HCT116 (cell line): Measurements from ENCODE around the gene DNAAF1. TPM values are rescaled to one million over a fixed set of nuclear protein-coding genes. Genes with fewer than 3 reads are reported as not detected.
A peak's percentile ranks its signal among the peaks of the same experiment; 100 is the strongest.

Experiments used
- ATAC-seq: fragments of 200-7000 bp; cut with Tn5 transposase; 2 replicates; pipeline ENCODE4 v1.9.1; 2020; ENCODE audit warnings: mild to moderate bottlenecking, moderate library complexity
- BruUV-seq: library from RNA; stranded (reverse); fragments of 400-500 nt; replicated peaks from 2 replicates; lab custom pipeline; 2021; lab: Mats Ljungman, UMichigan
- CTCF ChIA-PET: fragments of 300-600 bp; sonication (Branson Sonifier 250); formaldehyde crosslinking; loops from one replicate; lab custom pipeline; 2021; ENCODE audit warnings: antibody characterized with exemption; lab: Charles Lee
- POLR2A ChIA-PET: fragments of 300-600, 350-600 bp; sonication (Branson Sonifier 250); formaldehyde crosslinking; loops from one replicate; lab custom pipeline; 2021; ENCODE audit warnings: antibody characterized with exemption; lab: Charles Lee
- RAD21 ChIA-PET, 2 experiments: fragments of 300-600 bp; sonication (Branson Sonifier 250); formaldehyde crosslinking; loops; one replicate each; lab custom pipeline; 2023; ENCODE audit warnings: low total read pairs in 2 of 2; ENCODE audit not compliant: uncharacterized antibody in 2 of 2, unreplicated experiment in 2 of 2, low non-redundant PET in 1 of 2; lab: Charles Lee
- DNase-seq: peaks from one replicate; pipeline ENCODE4 v3.0.0-alpha.2; 2010; ENCODE audit warnings: low read depth, low spot score
- H2AFZ ChIP-seq: fragments of 200-600 bp; shearing (Covaris generic), sonication (generic); 2 replicates; pipeline ENCODE4 v1.6.1; 2017; ENCODE audit warnings: low read depth, mixed run types, mixed read lengths, antibody characterized with exemption, low read length; ENCODE audit not compliant: poor library complexity, severe bottlenecking
- H3K27ac ChIP-seq: 2 replicates; pipeline ENCODE4 v1.5.1; 2012; ENCODE audit warnings: low read depth, low read length
- H3K27me3 ChIP-seq: fragments of 200-600 bp; sonication (generic); 2 replicates; pipeline ENCODE4 v1.6.1; 2016; ENCODE audit warnings: mixed run types, low read length, mixed read lengths; ENCODE audit not compliant: insufficient read depth
- H3K36me3 ChIP-seq, 2 experiments: fragments of 200-500 bp in 1 of 2; fragments of 200-600 bp in 1 of 2; sonication (Bioruptor generic) in 1 of 2; sonication (generic) in 1 of 2; 2 replicates each; pipeline versions ENCODE4 v1.5.1 to v1.6.1; 2014 to 2016; ENCODE audit warnings: low read length in 2 of 2, inconsistent platforms in 1 of 2, mixed read lengths in 1 of 2, mixed run types in 1 of 2; ENCODE audit not compliant: insufficient read depth in 2 of 2, control insufficient read depth in 1 of 2
- H3K4me1 ChIP-seq, 2 experiments: fragments of 200-600 bp in 1 of 2; sonication (generic) in 1 of 2; 2 replicates each; pipeline versions ENCODE4 v1.5.1 to v1.6.1; 2012 to 2017; ENCODE audit warnings: low read length in 2 of 2, inconsistent platforms in 1 of 2, mild to moderate bottlenecking in 1 of 2, mixed read lengths in 1 of 2, mixed run types in 1 of 2, moderate library complexity in 1 of 2; ENCODE audit not compliant: insufficient read depth in 2 of 2, control insufficient read depth in 1 of 2
- H3K4me2 ChIP-seq: fragments of 200-600 bp; sonication (generic); 2 replicates; pipeline ENCODE4 v1.6.1; 2017; ENCODE audit warnings: mixed run types, low read length, mixed read lengths
- H3K4me3 ChIP-seq, 2 experiments: fragments of 200-600 bp in 1 of 2; sonication (generic) in 1 of 2; replicated peaks in 1 of 2; 2 replicates each; pipeline ENCODE4 v1.5.1; 2011 to 2016; ENCODE audit warnings: low read length in 2 of 2, control low read depth in 1 of 2, low read depth in 1 of 2, mild to moderate bottlenecking in 1 of 2, mixed read lengths in 1 of 2, mixed run types in 1 of 2
- H3K79me2 ChIP-seq: fragments of 200-600 bp; sonication (generic); 2 replicates; pipeline ENCODE4 v1.6.1; 2017; ENCODE audit warnings: mild to moderate bottlenecking, mixed run types, low read length, moderate library complexity, mixed read lengths; ENCODE audit not compliant: insufficient read depth
- H3K9ac ChIP-seq: fragments of 200-600 bp; sonication (generic); 2 replicates; pipeline ENCODE4 v1.6.1; 2016; ENCODE audit warnings: low read length, mixed read lengths
- H3K9me2 ChIP-seq: fragments of 200-600 bp; sonication (generic), shearing (Covaris generic); 2 replicates; pipeline ENCODE4 v1.6.1; 2017; ENCODE audit warnings: mixed run types, mild to moderate bottlenecking, moderate library complexity; ENCODE audit not compliant: insufficient read depth
- H3K9me3 ChIP-seq, 2 experiments: fragments of 200-500 bp in 1 of 2; fragments of 200-600 bp in 1 of 2; sonication (Bioruptor generic) in 1 of 2; sonication (generic) in 1 of 2; 2 replicates each; pipeline ENCODE4 v1.6.1; 2014 to 2017; ENCODE audit warnings: low read length in 2 of 2, mixed read lengths in 2 of 2, inconsistent platforms in 1 of 2, low read depth in 1 of 2, mild to moderate bottlenecking in 1 of 2, mixed run types in 1 of 2, moderate library complexity in 1 of 2; ENCODE audit not compliant: control insufficient read depth in 1 of 2, insufficient read depth in 1 of 2
- H4K20me1 ChIP-seq: fragments of 200-600 bp; sonication (generic), shearing (Covaris generic); 2 replicates; pipeline ENCODE4 v1.6.1; 2017; ENCODE audit warnings: mixed run types, mild to moderate bottlenecking, moderate library complexity; ENCODE audit not compliant: insufficient read depth
- CBX3 ChIP-seq: IDR thresholded peaks from 2 replicates; pipeline ENCODE4 v1.6.1; 2012; ENCODE audit warnings: low read depth
- CEBPB ChIP-seq: IDR thresholded peaks from 2 replicates; pipeline ENCODE4 v1.6.1; 2012; ENCODE audit warnings: low read depth
- EGR1 ChIP-seq: IDR thresholded peaks from 2 replicates; pipeline ENCODE4 v1.6.1; 2012; ENCODE audit warnings: low read depth
- ELF1 ChIP-seq: IDR thresholded peaks from 2 replicates; pipeline ENCODE4 v1.6.1; 2012; ENCODE audit warnings: low read depth, borderline replicate concordance
- EZH2 ChIP-seq: fragments of 200-600 bp; sonication (generic); IDR thresholded peaks from 2 replicates; pipeline ENCODE4 v1.6.1; 2017; ENCODE audit warnings: antibody characterized with exemption, mixed run types
- EZH2phosphoT487 ChIP-seq: fragments of 200-600 bp; IDR thresholded peaks from 2 replicates; pipeline ENCODE4 v1.6.1; 2018; ENCODE audit warnings: antibody characterized with exemption, borderline replicate concordance
- FOSL1 ChIP-seq: IDR thresholded peaks from 2 replicates; pipeline ENCODE4 v1.6.1; 2012; ENCODE audit warnings: low read depth
- JUND ChIP-seq: IDR thresholded peaks from 2 replicates; pipeline ENCODE4 v1.6.1; 2012
- POLR2A ChIP-seq: IDR thresholded peaks from 2 replicates; pipeline ENCODE4 v1.7.0; 2011; ENCODE audit warnings: borderline replicate concordance; ENCODE audit not compliant: insufficient read depth, insufficient read length; ENCODE audit errors: extremely low read depth
- POLR2AphosphoS5 ChIP-seq: IDR thresholded peaks from 2 replicates; pipeline ENCODE4 v1.6.1; 2011; ENCODE audit warnings: mild to moderate bottlenecking, low read depth, low read length, moderate library complexity
- SIN3A ChIP-seq: IDR thresholded peaks from 2 replicates; pipeline ENCODE4 v1.6.1; 2012; ENCODE audit warnings: low read depth
- SP1 ChIP-seq: IDR thresholded peaks from 2 replicates; pipeline ENCODE4 v1.6.1; 2012; ENCODE audit warnings: low read depth
- SRF ChIP-seq: IDR thresholded peaks from 2 replicates; pipeline ENCODE4 v1.6.1; 2012; ENCODE audit warnings: low read depth
- TCF7L2 ChIP-seq: IDR thresholded peaks from 2 replicates; pipeline ENCODE4 v1.7.0; 2011; ENCODE audit warnings: borderline replicate concordance, inconsistent platforms; ENCODE audit not compliant: insufficient read depth, insufficient read length; ENCODE audit errors: extremely low read depth
- YY1 ChIP-seq: IDR thresholded peaks from 2 replicates; pipeline ENCODE4 v1.6.1; 2011; ENCODE audit warnings: low read length, low read depth, moderate library complexity, mild to moderate bottlenecking; ENCODE audit not compliant: insufficient replicate concordance; ENCODE audit errors: extremely low read depth
- ZNF274 ChIP-seq: fragments of 200-500 bp; sonication (Bioruptor generic); IDR thresholded peaks from 2 replicates; pipeline ENCODE4 v1.6.1; 2014; ENCODE audit warnings: mild to moderate bottlenecking, low read depth, low read length, inconsistent platforms
- intact Hi-C: fragments of 100-400 bp; cut with micrococcal nuclease; formaldehyde crosslinking; loops from 2 replicates; pipeline ENCODE4 v1.10.0; 2022
- total RNA-seq: library from RNA; stranded (reverse); gene quantifications from one replicate; pipeline ENCODE4 v1.2.1, GENCODE V29; 2021; ENCODE audit not compliant: unreplicated experiment
- TF ChIP-seq, protein P1 (sequence below), 3 experiments: fragments of 200-600 bp in 1 of 3; sonication (generic) in 1 of 3; IDR thresholded peaks in 2 of 3; conservative IDR thresholded peaks in 1 of 3; 2 replicates each; pipeline ENCODE4 v1.5.1; 2012 to 2017; ENCODE audit warnings: low read depth in 2 of 3, low read length in 2 of 3, antibody characterized with exemption in 1 of 3, borderline replicate concordance in 1 of 3, control low read depth in 1 of 3, mild to moderate bottlenecking in 1 of 3, mixed read lengths in 1 of 3, mixed run types in 1 of 3, moderate library complexity in 1 of 3; ENCODE audit not compliant: insufficient read depth in 1 of 3
- TF ChIP-seq, protein P2 (sequence below): IDR thresholded peaks from 2 replicates; pipeline ENCODE4 v1.6.1; 2012
- TF ChIP-seq, protein P3 (sequence below): IDR thresholded peaks from 2 replicates; pipeline ENCODE4 v1.6.1; 2012
- TF ChIP-seq, protein P4 (sequence below): IDR thresholded peaks from 2 replicates; pipeline ENCODE4 v1.6.1; 2012; ENCODE audit warnings: low read depth

The DNAAF1 gene
- total RNA-seq, 1 experiment from 2014 or later = 0.30 TPM

DNA sequence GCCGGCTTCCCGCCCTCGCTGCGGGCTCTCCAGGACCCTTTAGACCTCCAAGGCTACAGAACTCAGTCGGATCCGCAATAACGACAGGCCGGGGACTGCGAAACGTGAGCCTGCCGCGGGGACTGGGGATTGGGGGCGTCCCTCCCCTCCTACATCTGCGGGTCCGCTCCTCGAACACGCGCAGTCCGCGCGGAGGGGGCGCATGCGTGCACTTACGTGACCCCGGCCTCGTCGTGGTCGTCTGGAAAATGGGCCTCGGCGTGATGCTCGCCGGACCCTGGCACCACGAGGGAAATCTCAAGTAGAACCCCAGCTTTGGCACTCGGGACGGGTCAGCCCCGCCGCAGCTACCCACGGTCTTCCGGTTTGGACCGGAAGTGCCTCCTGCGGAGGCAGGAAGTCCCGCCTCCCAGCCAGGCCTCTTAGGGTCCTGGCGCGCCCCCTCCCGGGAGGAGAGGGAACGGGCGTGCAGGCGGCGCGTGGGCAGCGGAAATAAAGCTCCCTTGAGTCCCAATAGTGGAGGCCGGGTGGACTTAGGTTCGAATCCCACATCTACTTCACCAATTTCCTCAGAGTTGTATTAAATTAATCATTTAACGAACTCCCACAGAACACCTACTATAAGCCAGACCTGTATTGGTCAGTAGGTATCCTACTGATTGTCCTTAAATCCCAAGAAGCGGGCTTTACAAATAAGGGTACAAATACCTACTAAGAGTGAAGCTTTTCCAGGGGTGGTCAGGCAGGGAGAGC lies 41.8 kb downstream of the DNAAF1 start, which contains the start of gene TAF1C:
Gene TAF1C, minus strand, starts transcription at position 373 of the 753 bp plus-strand sequence. CDS start 2,069 bp downstream, outside the sequence.
- H3K4me3 ChIP-seq = peak within 1 kb of the TSS; percentile 87 to 100
- peaks cover 9 to 14% of the 10 kb centered on the region in 2 experiments; a peak in 3 of 4 replicates for H3K4me1 ChIP-seq
- H3K27ac ChIP-seq = peak within 1 kb of the TSS; percentile 49
- H3K9ac ChIP-seq = peak within 1 kb of the TSS; percentile 87
- peaks cover 46% of the 10 kb centered on the region for H3K79me2 ChIP-seq
- H2AFZ ChIP-seq = peak within 1 kb of the TSS; percentile 99
- peak; percentile 97 for DNase-seq
- ChIA-PET CTCF (interaction anchor here (0.6 to 1.8 kb wide), 45 partner anchors 9 to 782 kb away, joined by 3 to 23 read pairs (median 4); partner anchors contain the start of genes DNAAF1, HSDL1 and MBTPS1), POLR2A (interaction anchor here (0.8 to 1.6 kb wide), 5 partner anchors 9 to 118 kb away, joined by 3 to 6 read pairs (median 4); partner anchors contain the start of gene MBTPS1), RAD21 (interaction anchor here (0.6 to 1.2 kb wide), 8 partner anchors 41 to 104 kb away, joined by 3 to 5 read pairs (median 4); partner anchors contain the start of gene MBTPS1 (in 2 of the 2))
- BruUV-seq = TSS peak; percentile 68
- intact Hi-C loops = loop anchor here (1.0 to 10.0 kb wide), 4 partner anchors 42 to 298 kb away; partner anchors contain the start of genes DNAAF1 and HSDL1
- ATAC-seq = peak; percentile 86
- H3K9me3 ChIP-seq = no peaks in the 10 kb centered on the region
- no peaks in the 10 kb centered on the region for H3K9me2 ChIP-seq
- peak within 1 kb of the TSS; percentile 83 for H3K4me2 ChIP-seq
- peaks cover 14 to 33% of the 10 kb centered on the region in 2 experiments; a peak in 3 of 4 replicates for H3K36me3 ChIP-seq
- no peaks in the 10 kb centered on the region for H4K20me1 ChIP-seq
- no peaks in the 10 kb centered on the region for H3K27me3 ChIP-seq
- TF ChIP-seq YY1 (peak; percentile 68), ELF1 (no peak; the same call in 1 of the 2 replicates), SRF (no peak), CEBPB (no peak), ZNF274 (no peak), FOSL1 (no peak), TCF7L2 (no peak), POLR2A (peak; percentile 67), SIN3A (no peak; the same call in none of the 2 replicates), EZH2phosphoT487 (no peak), EZH2 (no peak), CBX3 (no peak; the same call in 1 of the 2 replicates), JUND (no peak), SP1 (no peak), POLR2AphosphoS5 (peak; percentile 98), EGR1 (peak; percentile 98)
- TF ChIP-seq, protein P1, sequence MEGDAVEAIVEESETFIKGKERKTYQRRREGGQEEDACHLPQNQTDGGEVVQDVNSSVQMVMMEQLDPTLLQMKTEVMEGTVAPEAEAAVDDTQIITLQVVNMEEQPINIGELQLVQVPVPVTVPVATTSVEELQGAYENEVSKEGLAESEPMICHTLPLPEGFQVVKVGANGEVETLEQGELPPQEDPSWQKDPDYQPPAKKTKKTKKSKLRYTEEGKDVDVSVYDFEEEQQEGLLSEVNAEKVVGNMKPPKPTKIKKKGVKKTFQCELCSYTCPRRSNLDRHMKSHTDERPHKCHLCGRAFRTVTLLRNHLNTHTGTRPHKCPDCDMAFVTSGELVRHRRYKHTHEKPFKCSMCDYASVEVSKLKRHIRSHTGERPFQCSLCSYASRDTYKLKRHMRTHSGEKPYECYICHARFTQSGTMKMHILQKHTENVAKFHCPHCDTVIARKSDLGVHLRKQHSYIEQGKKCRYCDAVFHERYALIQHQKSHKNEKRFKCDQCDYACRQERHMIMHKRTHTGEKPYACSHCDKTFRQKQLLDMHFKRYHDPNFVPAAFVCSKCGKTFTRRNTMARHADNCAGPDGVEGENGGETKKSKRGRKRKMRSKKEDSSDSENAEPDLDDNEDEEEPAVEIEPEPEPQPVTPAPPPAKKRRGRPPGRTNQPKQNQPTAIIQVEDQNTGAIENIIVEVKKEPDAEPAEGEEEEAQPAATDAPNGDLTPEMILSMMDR (IDR thresholded peaks at IDR 0.05 in 2 of 3, conservative IDR thresholded peaks at IDR 0.05 in 1 of 3; ENCODE audit: borderline replicate concordance in 1 of 3, insufficient read depth in 1 of 3, low read depth in 2 of 3, low read length in 2 of 3) = peak; percentile 96 to 100 (median 99)
- TF ChIP-seq, protein P2, sequence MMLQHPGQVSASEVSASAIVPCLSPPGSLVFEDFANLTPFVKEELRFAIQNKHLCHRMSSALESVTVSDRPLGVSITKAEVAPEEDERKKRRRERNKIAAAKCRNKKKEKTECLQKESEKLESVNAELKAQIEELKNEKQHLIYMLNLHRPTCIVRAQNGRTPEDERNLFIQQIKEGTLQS = no peak
- TF ChIP-seq, protein P3, sequence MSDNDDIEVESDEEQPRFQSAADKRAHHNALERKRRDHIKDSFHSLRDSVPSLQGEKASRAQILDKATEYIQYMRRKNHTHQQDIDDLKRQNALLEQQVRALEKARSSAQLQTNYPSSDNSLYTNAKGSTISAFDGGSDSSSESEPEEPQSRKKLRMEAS = peak; percentile 93
- TF ChIP-seq, protein P4, sequence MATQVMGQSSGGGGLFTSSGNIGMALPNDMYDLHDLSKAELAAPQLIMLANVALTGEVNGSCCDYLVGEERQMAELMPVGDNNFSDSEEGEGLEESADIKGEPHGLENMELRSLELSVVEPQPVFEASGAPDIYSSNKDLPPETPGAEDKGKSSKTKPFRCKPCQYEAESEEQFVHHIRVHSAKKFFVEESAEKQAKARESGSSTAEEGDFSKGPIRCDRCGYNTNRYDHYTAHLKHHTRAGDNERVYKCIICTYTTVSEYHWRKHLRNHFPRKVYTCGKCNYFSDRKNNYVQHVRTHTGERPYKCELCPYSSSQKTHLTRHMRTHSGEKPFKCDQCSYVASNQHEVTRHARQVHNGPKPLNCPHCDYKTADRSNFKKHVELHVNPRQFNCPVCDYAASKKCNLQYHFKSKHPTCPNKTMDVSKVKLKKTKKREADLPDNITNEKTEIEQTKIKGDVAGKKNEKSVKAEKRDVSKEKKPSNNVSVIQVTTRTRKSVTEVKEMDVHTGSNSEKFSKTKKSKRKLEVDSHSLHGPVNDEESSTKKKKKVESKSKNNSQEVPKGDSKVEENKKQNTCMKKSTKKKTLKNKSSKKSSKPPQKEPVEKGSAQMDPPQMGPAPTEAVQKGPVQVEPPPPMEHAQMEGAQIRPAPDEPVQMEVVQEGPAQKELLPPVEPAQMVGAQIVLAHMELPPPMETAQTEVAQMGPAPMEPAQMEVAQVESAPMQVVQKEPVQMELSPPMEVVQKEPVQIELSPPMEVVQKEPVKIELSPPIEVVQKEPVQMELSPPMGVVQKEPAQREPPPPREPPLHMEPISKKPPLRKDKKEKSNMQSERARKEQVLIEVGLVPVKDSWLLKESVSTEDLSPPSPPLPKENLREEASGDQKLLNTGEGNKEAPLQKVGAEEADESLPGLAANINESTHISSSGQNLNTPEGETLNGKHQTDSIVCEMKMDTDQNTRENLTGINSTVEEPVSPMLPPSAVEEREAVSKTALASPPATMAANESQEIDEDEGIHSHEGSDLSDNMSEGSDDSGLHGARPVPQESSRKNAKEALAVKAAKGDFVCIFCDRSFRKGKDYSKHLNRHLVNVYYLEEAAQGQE = no peak
